IMR-90 (cell line): ENCODE results near the gene PARL. TPM values are rescaled to one million over a fixed set of nuclear protein-coding genes. Genes with fewer than 3 reads are reported as not detected.

Source experiments
- ATAC-seq: fragments of 200-7000 bp; cut with Tn5 transposase; 2 replicates; pipeline ENCODE4 v1.9.1; 2020; ENCODE audit warnings: low read depth, mild to moderate bottlenecking, moderate library complexity
- BruUV-seq: library from RNA; stranded (reverse); fragments of 400-500 nt; replicated peaks from 2 replicates; lab custom pipeline; 2021; lab: Mats Ljungman, UMichigan
- CTCF ChIA-PET: fragments of 300-600 bp; formaldehyde crosslinking; extraction: SDS; loops from one replicate; lab custom pipeline; 2021; ENCODE audit warnings: antibody characterized with exemption; lab: Yijun Ruan, JAX
- POLR2A ChIA-PET: fragments of 300-600 bp; sonication (Branson Sonifier 250); formaldehyde crosslinking; loops from one replicate; lab custom pipeline; 2022; ENCODE audit warnings: antibody characterized with exemption; ENCODE audit not compliant: unreplicated experiment; lab: Charles Lee
- DNase-seq: peaks from one replicate; pipeline ENCODE4 v3.0.0; 2013
- H2AFZ ChIP-seq: replicated peaks from 2 replicates; pipeline ENCODE3; 2013; ENCODE audit warnings: low read length, mild to moderate bottlenecking; ENCODE audit not compliant: poor library complexity
- H2AK5ac ChIP-seq: 2 replicates; pipeline ENCODE4 v1.6.1; 2013; ENCODE audit warnings: low read depth, low read length, inconsistent platforms
- H2AK9ac ChIP-seq: replicated peaks from 2 replicates; pipeline ENCODE3; 2013; ENCODE audit warnings: mild to moderate bottlenecking, low read depth, low read length, moderate library complexity; ENCODE audit not compliant: poor library complexity
- H2BK120ac ChIP-seq: 2 replicates; pipeline ENCODE4 v1.6.1; 2013; ENCODE audit warnings: low read depth, low read length, inconsistent platforms
- H2BK15ac ChIP-seq: 3 replicates; pipeline ENCODE4 v1.6.1; 2013; ENCODE audit warnings: low read depth, low read length, inconsistent platforms
- H2BK20ac ChIP-seq: 2 replicates; pipeline ENCODE4 v1.6.1; 2013; ENCODE audit warnings: low read depth, mild to moderate bottlenecking, inconsistent platforms, low read length, moderate library complexity
- H2BK5ac ChIP-seq: 2 replicates; pipeline ENCODE4 v1.6.1; 2013; ENCODE audit warnings: mild to moderate bottlenecking, low read depth, low read length, inconsistent platforms; ENCODE audit not compliant: poor library complexity, severe bottlenecking
- H3K14ac ChIP-seq: replicated peaks from 2 replicates; pipeline ENCODE4 v1.6.1; 2013; ENCODE audit warnings: low read depth, low read length, inconsistent platforms
- H3K18ac ChIP-seq: 2 replicates; pipeline ENCODE4 v1.6.1; 2013; ENCODE audit warnings: low read depth, low read length, control low read depth
- H3K23ac ChIP-seq: 2 replicates; pipeline ENCODE4 v1.6.1; 2013; ENCODE audit warnings: low read depth, low read length, inconsistent platforms
- H3K27ac ChIP-seq: 2 replicates; pipeline ENCODE4 v1.5.1; 2013; ENCODE audit warnings: mild to moderate bottlenecking, control low read depth, low read length; ENCODE audit not compliant: insufficient read depth
- H3K27me3 ChIP-seq: 2 replicates; pipeline ENCODE4 v1.6.1; 2013; ENCODE audit warnings: low read length; ENCODE audit not compliant: control insufficient read depth, insufficient read depth
- H3K36me3 ChIP-seq: 2 replicates; pipeline ENCODE4 v1.6.1; 2013; ENCODE audit warnings: low read length, mixed read lengths; ENCODE audit not compliant: control insufficient read depth, insufficient read depth
- H3K4ac ChIP-seq: 2 replicates; pipeline ENCODE4 v1.6.1; 2013; ENCODE audit warnings: low read depth, low read length, inconsistent platforms
- H3K4me1 ChIP-seq: 2 replicates; pipeline ENCODE4 v1.6.1; 2013; ENCODE audit warnings: low read length, mixed read lengths; ENCODE audit not compliant: control insufficient read depth, insufficient read depth
- H3K4me2 ChIP-seq: 2 replicates; pipeline ENCODE4 v1.6.1; 2013; ENCODE audit warnings: low read depth, mild to moderate bottlenecking, control low read depth, low read length, moderate library complexity
- H3K4me3 ChIP-seq: 2 replicates; pipeline ENCODE4 v1.5.1; 2013; ENCODE audit warnings: low read depth, mild to moderate bottlenecking, control low read depth, low read length, moderate library complexity; ENCODE audit not compliant: insufficient read depth
- H3K56ac ChIP-seq: 2 replicates; pipeline ENCODE4 v1.6.1; 2013; ENCODE audit warnings: low read length, inconsistent platforms; ENCODE audit not compliant: insufficient read depth; ENCODE audit errors: extremely low read depth
- H3K79me1 ChIP-seq, 2 experiments: 2 replicates each; pipeline ENCODE4 v1.6.1; 2013; ENCODE audit warnings: low read length in 2 of 2, inconsistent platforms in 1 of 2, low read depth in 1 of 2
- H3K9ac ChIP-seq: 2 replicates; pipeline ENCODE4 v1.6.1; 2013; ENCODE audit warnings: low read depth, low read length, control low read depth
- H3K9me1 ChIP-seq: 2 replicates; pipeline ENCODE4 v1.6.1; 2013; ENCODE audit warnings: low read length, inconsistent platforms; ENCODE audit not compliant: insufficient read depth
- H3K9me3 ChIP-seq: 2 replicates; pipeline ENCODE4 v1.6.1; 2013; ENCODE audit warnings: low read length; ENCODE audit not compliant: control insufficient read depth, insufficient read depth
- H4K20me1 ChIP-seq: 2 replicates; pipeline ENCODE4 v1.6.1; 2013; ENCODE audit warnings: low read length, inconsistent platforms; ENCODE audit not compliant: insufficient read depth
- H4K5ac ChIP-seq: 2 replicates; pipeline ENCODE4 v1.6.1; 2013; ENCODE audit warnings: mild to moderate bottlenecking, low read depth, low read length, control low read depth
- H4K8ac ChIP-seq, 2 experiments: 2 replicates each; pipeline ENCODE4 v1.6.1; 2013; ENCODE audit warnings: low read depth in 2 of 2, low read length in 2 of 2, control low read depth in 1 of 2, inconsistent platforms in 1 of 2
- H4K91ac ChIP-seq: 2 replicates; pipeline ENCODE4 v1.6.1; 2013; ENCODE audit warnings: low read depth, low read length, inconsistent platforms; ENCODE audit not compliant: insufficient read depth
- BHLHE40 ChIP-seq: fragments of 150-350 bp; IDR thresholded peaks from 2 replicates; pipeline ENCODE4 v1.6.1; 2016; ENCODE audit warnings: mild to moderate bottlenecking, low read depth, low read length
- CEBPB ChIP-seq: IDR thresholded peaks from 2 replicates; pipeline ENCODE4 v1.6.1; 2012; ENCODE audit warnings: low read depth, low read length, improper control_type of control experiment
- CHD1 ChIP-seq: IDR thresholded peaks from 2 replicates; pipeline ENCODE4 v1.6.1; 2012; ENCODE audit warnings: low read depth, low read length, improper control_type of control experiment
- FOS ChIP-seq: fragments of 150-350 bp; IDR thresholded peaks from 2 replicates; pipeline ENCODE4 v1.6.1; 2016; ENCODE audit warnings: low read depth, low read length
- MAZ ChIP-seq: IDR thresholded peaks from 2 replicates; pipeline ENCODE4 v1.6.1; 2012; ENCODE audit warnings: low read depth, mild to moderate bottlenecking, low read length, improper control_type of control experiment, moderate library complexity, borderline replicate concordance
- MXI1 ChIP-seq: IDR thresholded peaks from 2 replicates; pipeline ENCODE4 v1.6.1; 2012; ENCODE audit warnings: low read depth, mild to moderate bottlenecking, low read length, moderate library complexity, borderline replicate concordance
- NFE2L2 ChIP-seq: fragments of 150-350 bp; IDR thresholded peaks from 2 replicates; pipeline ENCODE4 v1.6.1; 2016; ENCODE audit warnings: low read depth, mild to moderate bottlenecking, low read length
- POLR2A ChIP-seq: IDR thresholded peaks from 2 replicates; pipeline ENCODE4 v1.6.1; 2012; ENCODE audit warnings: mild to moderate bottlenecking, low read depth, low read length
- RAD21 ChIP-seq: IDR thresholded peaks from 2 replicates; pipeline ENCODE4 v1.6.1; 2012; ENCODE audit warnings: low read length, improper control_type of control experiment
- RCOR1 ChIP-seq: IDR thresholded peaks from 2 replicates; pipeline ENCODE4 v1.6.1; 2012; ENCODE audit warnings: mild to moderate bottlenecking, low read length, improper control_type of control experiment; ENCODE audit not compliant: insufficient replicate concordance
- RFX5 ChIP-seq: IDR thresholded peaks from 2 replicates; pipeline ENCODE4 v1.8.0; 2012; ENCODE audit warnings: low read depth, mild to moderate bottlenecking, low read length, moderate library complexity
- SMC3 ChIP-seq: fragments of 150-350 bp; IDR thresholded peaks from 2 replicates; pipeline ENCODE4 v1.6.1; 2016; ENCODE audit warnings: low read depth, mild to moderate bottlenecking, antibody characterized with exemption, low read length, moderate library complexity
- WGBS, 2 experiments: methylation state at CpG; one replicate each; pipeline versions ENCODE4 v1.1.5 to v1.1.7; 2013; ENCODE audit warnings: missing lambda C conversion rate in 2 of 2; ENCODE audit not compliant: insufficient read length in 1 of 2; ENCODE audit errors: extremely low coverage in 2 of 2; 5-methylcytosine and 5-hydroxymethylcytosine counted together
- dilution Hi-C: fragments of 300-500 bp; cut with HindIII; formaldehyde crosslinking; loops from one replicate; pipeline ENCODE4 v1.14.3; 2018; ENCODE audit warnings: low sequenced_read_pairs; ENCODE audit not compliant: unreplicated experiment
- in situ Hi-C: fragments of 300-500 bp; cut with MboI; formaldehyde crosslinking; loops from 3 replicates; pipeline ENCODE4 v1.14.3; 2019; ENCODE audit warnings: low sequenced_read_pairs, inconsistent platforms, mixed read lengths
- intact Hi-C: fragments of 100-400 bp; cut with micrococcal nuclease; formaldehyde crosslinking; loops from 2 replicates; pipeline ENCODE4 v1.10.0; 2022
- polyA plus RNA-seq, 3 experiments: library from polyadenylated mRNA; depleted of rRNA; stranded (reverse); fragments of >200 nt; gene quantifications; 2 replicates each; pipeline ENCODE4 v1.2.3, GENCODE V29; 2012; ENCODE audit warnings: low replicate concordance in 1 of 3
- total RNA-seq: library from RNA; depleted of rRNA; stranded (reverse); fragments of >200 nt; gene quantifications from 2 replicates; pipeline ENCODE4 v1.2.3, GENCODE V29; 2012
- TF ChIP-seq, protein P1 (sequence below): conservative IDR thresholded peaks from 2 replicates; pipeline ENCODE4 v1.5.1; 2012; ENCODE audit warnings: mild to moderate bottlenecking, low read depth, low read length, improper control_type of control experiment
- TF ChIP-seq, protein P2 (sequence below): fragments of 150-350 bp; IDR thresholded peaks from 2 replicates; pipeline ENCODE4 v1.6.1; 2017; ENCODE audit warnings: mild to moderate bottlenecking, antibody characterized with exemption, low read length, low read depth
- TF ChIP-seq, protein P3 (sequence below): fragments of 150-350 bp; IDR thresholded peaks from 2 replicates; pipeline ENCODE4 v1.6.1; 2016; ENCODE audit warnings: low read depth, mild to moderate bottlenecking, low read length, moderate library complexity, borderline replicate concordance

PARL gene
- total and polyA plus RNA-seq, 2 of the 4 experiments (the other 2 are of a cell fraction): 35.5 to 42.6 TPM

GRCh38 chr3:183892610-183893214 lies 8.0 kb upstream of the PARL start:
- in situ Hi-C loops: loop anchor here (10.0 kb wide), 3 partner anchors 122 to 392 kb away; partner anchors contain the start of gene ABCC5
- Histone ChIP-seq H3K23ac (no peak overlapping the region), H2BK15ac (no peak overlapping the region), H3K56ac (no peak overlapping the region), H3K9me1 (no peaks in the 10 kb centered on the region), H4K20me1 (no peaks in the 10 kb centered on the region), H2BK20ac (no peak overlapping the region), H2AK9ac (no peak overlapping the region), H3K4me2 (no peak overlapping the region), H4K8ac (no peak overlapping the region), H2BK120ac (no peak overlapping the region), H3K14ac (no peak overlapping the region), H3K79me1 (no peaks in the 10 kb centered on the region), H4K5ac (no peak overlapping the region), H3K36me3 (no peaks in the 10 kb centered on the region), H4K91ac (no peak overlapping the region), H3K9ac (no peak overlapping the region), H3K27ac (no peak overlapping the region), H2AFZ (no peak overlapping the region), H3K4me3 (no peak overlapping the region), H3K9me3 (no peaks in the 10 kb centered on the region), H2AK5ac (no peak overlapping the region), H3K4me1 (no peaks in the 10 kb centered on the region), H3K27me3 (peaks cover 31% of the 10 kb centered on the region), H3K4ac (no peak overlapping the region), H3K18ac (no peak overlapping the region), H2BK5ac (no peak overlapping the region)
- dilution Hi-C loops: no loop called here
- intact Hi-C loops: no loop called here
- 65% methylated on average over 4 of the region's 9 CpGs; no CpG with 5 or more reads in 1 of the 2 experiments for WGBS, 2 experiments
- ATAC-seq (no peak), DNase-seq (no peak)
- TF ChIP-seq RAD21 (no peak), FOS (no peak), BHLHE40 (no peak), MAZ (no peak), RCOR1 (no peak), MXI1 (no peak), CHD1 (no peak), CEBPB (no peak), RFX5 (no peak), NFE2L2 (no peak), SMC3 (no peak), POLR2A (no peak)
- TF ChIP-seq, protein P1, sequence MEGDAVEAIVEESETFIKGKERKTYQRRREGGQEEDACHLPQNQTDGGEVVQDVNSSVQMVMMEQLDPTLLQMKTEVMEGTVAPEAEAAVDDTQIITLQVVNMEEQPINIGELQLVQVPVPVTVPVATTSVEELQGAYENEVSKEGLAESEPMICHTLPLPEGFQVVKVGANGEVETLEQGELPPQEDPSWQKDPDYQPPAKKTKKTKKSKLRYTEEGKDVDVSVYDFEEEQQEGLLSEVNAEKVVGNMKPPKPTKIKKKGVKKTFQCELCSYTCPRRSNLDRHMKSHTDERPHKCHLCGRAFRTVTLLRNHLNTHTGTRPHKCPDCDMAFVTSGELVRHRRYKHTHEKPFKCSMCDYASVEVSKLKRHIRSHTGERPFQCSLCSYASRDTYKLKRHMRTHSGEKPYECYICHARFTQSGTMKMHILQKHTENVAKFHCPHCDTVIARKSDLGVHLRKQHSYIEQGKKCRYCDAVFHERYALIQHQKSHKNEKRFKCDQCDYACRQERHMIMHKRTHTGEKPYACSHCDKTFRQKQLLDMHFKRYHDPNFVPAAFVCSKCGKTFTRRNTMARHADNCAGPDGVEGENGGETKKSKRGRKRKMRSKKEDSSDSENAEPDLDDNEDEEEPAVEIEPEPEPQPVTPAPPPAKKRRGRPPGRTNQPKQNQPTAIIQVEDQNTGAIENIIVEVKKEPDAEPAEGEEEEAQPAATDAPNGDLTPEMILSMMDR: no peak
- TF ChIP-seq, protein P2, sequence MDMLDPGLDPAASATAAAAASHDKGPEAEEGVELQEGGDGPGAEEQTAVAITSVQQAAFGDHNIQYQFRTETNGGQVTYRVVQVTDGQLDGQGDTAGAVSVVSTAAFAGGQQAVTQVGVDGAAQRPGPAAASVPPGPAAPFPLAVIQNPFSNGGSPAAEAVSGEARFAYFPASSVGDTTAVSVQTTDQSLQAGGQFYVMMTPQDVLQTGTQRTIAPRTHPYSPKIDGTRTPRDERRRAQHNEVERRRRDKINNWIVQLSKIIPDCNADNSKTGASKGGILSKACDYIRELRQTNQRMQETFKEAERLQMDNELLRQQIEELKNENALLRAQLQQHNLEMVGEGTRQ: no peak
- TF ChIP-seq, protein P3, sequence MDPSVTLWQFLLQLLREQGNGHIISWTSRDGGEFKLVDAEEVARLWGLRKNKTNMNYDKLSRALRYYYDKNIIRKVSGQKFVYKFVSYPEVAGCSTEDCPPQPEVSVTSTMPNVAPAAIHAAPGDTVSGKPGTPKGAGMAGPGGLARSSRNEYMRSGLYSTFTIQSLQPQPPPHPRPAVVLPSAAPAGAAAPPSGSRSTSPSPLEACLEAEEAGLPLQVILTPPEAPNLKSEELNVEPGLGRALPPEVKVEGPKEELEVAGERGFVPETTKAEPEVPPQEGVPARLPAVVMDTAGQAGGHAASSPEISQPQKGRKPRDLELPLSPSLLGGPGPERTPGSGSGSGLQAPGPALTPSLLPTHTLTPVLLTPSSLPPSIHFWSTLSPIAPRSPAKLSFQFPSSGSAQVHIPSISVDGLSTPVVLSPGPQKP: no peak
- BruUV-seq: no TSS peak
- CTCF ChIA-PET: no interaction called here
- POLR2A ChIA-PET: no interaction called here
